Erythroblast (primary cell): ENCODE measurements around the gene UNC13D.

ENCODE experiments used
- GATA1 ChIP-seq: IDR thresholded peaks from 2 replicates; pipeline ENCODE4 v1.6.1; 2011; ENCODE audit warnings: low read depth, mild to moderate bottlenecking, control low read depth, low read length, moderate library complexity
- POLR2A ChIP-seq: IDR thresholded peaks from 2 replicates; pipeline ENCODE4 v1.6.1; 2011; ENCODE audit warnings: mild to moderate bottlenecking, low read length

GRCh38 chr17:75845058-75845711 is 981 bp upstream of the UNC13D start:
- TF ChIP-seq POLR2A (peak; percentile 45), GATA1 (no peak)
